KBM-7 (cell line): ENCODE measurements around the gene GRIA4.
"Not testable (repeated sequence)": the region's sequence is repeated elsewhere in the genome, so short reads cannot be mapped to it uniquely, and the experiment has no call there.

Experiments
- DNase-seq: peaks from one replicate; pipeline ENCODE4 v3.0.0-alpha.2; 2015
- in situ Hi-C: fragments of 300-500 bp; cut with MboI; formaldehyde crosslinking; loops from 2 replicates; pipeline ENCODE4 v1.14.3; 2020; ENCODE audit warnings: low sequenced_read_pairs, low pct_unique_long_range_greater_than_20kb, mixed read lengths

GRIA4 gene

DNA sequence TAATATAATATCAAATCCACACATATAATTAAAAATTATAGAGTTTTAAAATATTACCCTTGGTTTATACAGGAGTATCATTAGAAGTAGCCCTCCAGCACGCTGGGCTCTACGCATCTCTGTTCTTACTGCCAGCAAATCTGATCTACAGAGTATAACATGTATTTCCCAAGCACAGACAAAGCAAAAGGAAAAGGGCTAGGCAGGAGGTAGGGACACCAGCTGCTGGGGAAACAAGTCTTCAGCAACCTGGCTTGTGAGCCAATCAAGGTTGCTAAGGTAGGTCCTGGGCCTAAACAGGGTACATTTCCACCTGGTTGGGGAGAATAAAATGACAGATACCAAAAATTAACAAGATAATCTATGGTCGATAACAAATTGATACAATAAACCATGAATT lies 163.6 kb downstream of the GRIA4 start:
- in situ Hi-C loops, DNase-seq: not testable (repeated sequence)

DNA sequence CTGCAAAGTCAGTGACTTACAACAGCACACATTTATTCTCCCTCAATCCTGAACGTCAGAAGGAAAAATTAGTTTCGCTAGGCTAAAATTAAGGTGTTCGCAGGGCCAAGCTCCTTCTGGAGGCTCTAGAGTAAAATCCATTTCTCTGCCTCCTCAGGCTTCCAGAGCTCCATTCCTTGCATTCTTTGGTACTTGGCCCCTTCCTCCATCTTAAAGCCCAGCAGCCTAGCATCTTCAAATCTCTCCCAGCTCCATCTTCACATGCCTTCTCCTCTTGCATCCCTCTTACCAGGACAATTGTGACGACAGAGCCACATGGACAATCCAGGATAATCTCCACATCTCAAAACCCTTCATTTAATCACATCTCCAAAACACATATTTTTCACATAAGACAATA lies 165.0 kb downstream of the GRIA4 start:
- in situ Hi-C loops: no loop called here

DNA sequence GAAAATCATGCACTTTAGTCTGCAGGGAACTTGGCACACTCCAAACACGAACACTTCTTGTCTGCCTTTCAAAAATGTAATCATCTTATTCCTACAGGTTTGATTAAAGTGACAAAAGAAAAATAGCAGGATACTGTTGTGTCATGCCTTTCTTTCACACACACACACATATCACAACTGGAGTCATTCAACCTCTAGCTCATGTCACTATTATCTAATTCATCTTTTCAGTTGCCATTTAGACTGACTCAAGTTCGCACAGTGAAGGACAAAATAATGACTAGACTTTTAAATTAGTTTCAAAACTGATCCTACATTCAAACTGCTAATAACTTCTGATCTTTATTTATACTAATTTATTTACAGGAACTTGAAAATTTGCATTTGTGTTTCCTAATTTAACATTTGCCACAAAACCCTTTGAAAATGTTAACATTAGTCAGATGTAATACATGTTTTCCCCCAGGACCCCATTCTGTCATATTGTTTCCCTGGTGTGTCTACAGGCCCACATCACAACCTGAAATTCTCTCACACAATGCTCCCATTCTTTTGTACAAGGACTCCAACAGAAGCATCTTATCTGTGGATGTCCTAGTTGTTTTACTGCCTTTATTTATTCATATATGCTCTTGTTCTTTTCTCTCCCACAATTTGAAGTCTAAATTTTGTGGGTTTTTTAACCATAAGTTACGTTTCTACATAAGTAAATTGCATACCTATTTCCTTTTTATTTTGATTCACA lies 171.1 kb downstream of the GRIA4 start:
- DNase-seq: no peak
- in situ Hi-C loops: no loop called here

More for the DNA sequence above, 165.0 kb downstream of the GRIA4 start:
- DNase-seq: no peak

- no peak for DNase-seq
- in situ Hi-C loops: no loop called here
Measured at GRCh38 chr11:105781807-105782206, 171.9 kb downstream of the GRIA4 start.

DNA sequence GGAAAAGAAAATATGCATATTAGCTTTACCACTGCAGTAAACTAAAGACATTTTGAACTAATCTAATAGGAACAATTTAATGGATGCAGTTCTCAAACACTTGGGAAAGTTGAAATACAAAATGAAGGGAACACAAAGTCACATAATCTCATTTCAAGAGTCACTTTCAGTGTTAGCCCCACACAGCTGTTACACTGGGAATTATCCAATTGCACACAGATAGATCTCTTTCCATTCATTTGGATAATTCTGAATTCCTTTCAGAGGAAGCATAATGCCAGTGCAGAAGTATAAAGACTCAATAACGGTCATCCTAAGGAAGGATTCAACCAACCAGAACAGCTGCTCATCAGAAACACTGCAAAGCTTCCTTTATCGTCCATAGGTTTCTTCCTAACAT lies 173.3 kb downstream of the GRIA4 start:
- in situ Hi-C loops: no loop called here
- DNase-seq: no peak

DNA sequence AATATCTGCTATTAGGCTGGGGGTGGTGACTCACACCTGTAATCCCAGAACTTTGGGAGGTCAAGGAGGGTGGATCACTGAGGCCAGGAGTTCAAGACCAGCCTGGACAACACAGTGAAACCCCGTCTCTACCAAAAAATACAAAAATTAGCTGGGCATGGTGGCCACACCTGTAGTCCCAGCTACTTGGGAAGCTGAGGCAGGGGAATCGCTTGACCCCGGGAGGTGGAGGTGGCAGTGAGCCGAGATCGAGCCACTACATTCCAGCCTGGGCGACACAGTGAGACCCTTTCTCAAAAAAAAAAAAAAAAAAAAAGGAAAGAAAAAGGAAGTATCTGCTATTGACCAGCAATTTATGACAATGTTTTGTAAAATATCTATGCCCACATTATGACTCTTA lies 176.0 kb downstream of the GRIA4 start:
- in situ Hi-C loops, DNase-seq: not testable (repeated sequence)

GRCh38 chr11:105786741-105787140 lies 176.9 kb downstream of the GRIA4 start:
- in situ Hi-C loops: no loop called here
- DNase-seq: no peak

- no peak for DNase-seq
- in situ Hi-C loops: no loop called here
Measured at GRCh38 chr11:105789579-105790420, 179.9 kb downstream of the GRIA4 start.

DNA sequence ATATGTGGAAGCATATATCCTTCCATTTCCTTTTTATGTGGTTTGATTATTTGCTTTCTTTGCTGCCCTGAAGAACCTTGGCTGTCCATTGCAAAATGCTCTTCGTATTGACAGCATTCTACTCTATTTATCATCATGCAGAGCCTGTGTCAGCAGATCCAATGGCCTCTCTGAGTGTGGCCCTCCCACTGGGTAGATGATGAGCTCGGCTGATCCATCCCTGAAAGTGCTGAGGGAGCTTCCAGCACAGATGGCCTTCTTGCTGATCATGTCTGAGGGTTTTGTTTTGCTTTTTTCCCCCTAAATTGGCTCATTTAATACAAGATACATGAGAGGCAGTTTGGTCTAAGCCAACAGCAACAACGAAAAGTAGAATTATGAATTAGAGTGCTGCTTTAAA lies 181.0 kb downstream of the GRIA4 start:
- in situ Hi-C loops: no loop called here
- DNase-seq: no peak

DNA sequence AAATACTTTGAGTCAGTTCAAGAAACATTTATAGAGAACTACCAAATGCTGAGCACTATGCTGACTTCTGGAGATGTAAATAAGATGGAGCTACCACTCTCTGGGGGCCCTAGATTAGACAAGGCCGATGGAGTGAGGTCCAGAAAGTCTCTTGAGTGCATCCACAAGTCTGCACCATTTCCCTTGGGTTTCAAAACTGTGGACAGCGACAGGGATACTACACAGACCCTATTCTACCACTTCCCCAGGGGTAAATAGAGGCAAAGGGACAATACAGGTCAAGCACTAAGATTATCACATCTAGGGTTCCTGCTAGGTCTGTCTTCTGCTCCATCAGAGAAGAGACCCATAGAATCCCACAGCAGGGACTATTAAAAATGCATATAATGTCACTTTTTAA lies 183.2 kb downstream of the GRIA4 start:
- no peak for DNase-seq
- in situ Hi-C loops: no loop called here

- in situ Hi-C loops: no loop called here
- no peak for DNase-seq
Measured at GRCh38 chr11:105799263-105799662, 189.4 kb downstream of the GRIA4 start.

DNA sequence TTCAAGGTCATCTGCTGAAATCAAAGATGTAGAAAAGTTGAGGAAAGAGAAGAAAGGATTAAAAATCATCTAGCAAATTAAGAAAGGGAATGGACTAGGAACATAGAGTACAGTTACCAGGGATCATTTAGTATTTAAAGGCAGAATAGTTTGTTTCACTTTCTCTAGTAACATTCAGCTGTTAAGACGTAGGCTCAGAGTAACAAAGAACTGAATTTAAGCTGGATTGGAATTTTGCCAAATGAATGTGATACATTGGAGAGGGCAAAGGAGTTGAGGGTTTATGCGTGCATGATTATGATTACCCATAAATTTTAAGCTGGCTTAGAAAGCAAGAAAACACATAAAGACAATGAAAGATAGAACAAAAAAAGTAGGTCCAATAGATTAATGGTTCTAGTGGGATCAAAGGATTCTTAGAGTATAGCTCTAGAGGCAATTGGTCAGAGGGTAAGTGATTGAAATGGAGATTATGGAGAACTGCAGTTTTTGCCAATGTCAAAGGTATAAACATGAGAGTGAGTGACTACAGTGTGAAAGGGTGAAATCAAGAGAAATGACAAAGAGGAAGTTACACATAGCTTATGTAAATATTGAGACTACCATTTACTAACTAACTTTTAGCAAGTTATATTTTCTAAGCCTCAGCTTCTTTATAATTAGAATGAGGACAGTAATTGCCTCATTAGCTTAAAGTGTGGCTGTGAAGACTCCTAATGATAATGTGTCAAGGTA lies 190.0 kb downstream of the GRIA4 start:
- DNase-seq: no peak
- in situ Hi-C loops: no loop called here

GRCh38 chr11:105802390-105802789 lies 192.5 kb downstream of the GRIA4 start:
- no peak for DNase-seq
- in situ Hi-C loops: no loop called here

- in situ Hi-C loops: no loop called here
- no peak for DNase-seq
Measured at GRCh38 chr11:105811242-105811641, 201.4 kb downstream of the GRIA4 start.

GRCh38 chr11:105821372-105821771 lies 211.5 kb downstream of the GRIA4 start:
- in situ Hi-C loops: no loop called here
- no peak for DNase-seq

DNA sequence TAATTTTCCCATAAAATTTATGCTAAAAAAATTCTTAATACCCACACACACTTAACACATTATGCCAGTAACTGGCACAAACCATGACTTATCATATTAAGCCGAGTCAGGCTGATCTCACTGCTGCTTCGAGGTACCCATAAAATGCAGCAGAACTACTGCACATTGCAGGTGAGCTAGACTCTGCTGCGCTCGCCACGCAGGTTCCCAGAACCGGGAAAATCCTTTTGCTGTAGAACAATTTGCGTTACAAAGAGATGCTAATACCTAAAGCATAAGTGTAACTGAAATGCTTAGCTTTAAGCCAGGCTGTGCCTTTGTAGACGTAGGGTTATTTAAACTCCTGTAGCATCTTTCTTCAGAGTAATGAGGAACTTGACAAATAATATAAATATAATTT lies 211.9 kb downstream of the GRIA4 start:
- no peak for DNase-seq
- in situ Hi-C loops: no loop called here

- no peak for DNase-seq
- in situ Hi-C loops: no loop called here
Measured at GRCh38 chr11:105823495-105824033, 213.7 kb downstream of the GRIA4 start.

DNA sequence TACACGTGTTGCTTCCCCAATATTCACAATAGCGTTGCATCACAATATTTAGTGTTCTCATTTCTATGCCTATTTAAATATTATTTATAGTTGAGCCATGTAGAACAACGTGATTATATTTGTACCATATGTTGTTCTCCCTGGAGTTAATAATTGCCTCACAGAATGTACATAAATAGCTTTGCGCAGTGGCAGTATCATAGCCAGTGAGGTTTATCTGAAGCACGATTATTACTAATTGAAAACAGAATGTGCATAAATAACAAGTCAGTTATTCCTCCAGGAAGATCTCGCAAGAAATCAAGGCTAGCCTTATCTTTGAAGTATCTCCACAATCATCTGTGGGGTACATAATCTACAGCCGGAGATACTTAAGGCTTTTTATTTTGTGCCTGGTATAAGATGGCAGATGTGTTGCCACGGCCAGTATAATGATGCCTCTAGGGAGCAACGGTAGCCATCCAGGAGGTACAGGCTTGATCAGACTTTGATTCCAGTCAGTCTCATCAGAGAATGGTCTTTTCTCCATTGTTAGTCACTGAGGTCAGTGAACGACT lies 214.7 kb downstream of the GRIA4 start:
- no peak for DNase-seq
- in situ Hi-C loops: no loop called here

- in situ Hi-C loops: no loop called here
Measured at GRCh38 chr11:105825141-105825540, 215.3 kb downstream of the GRIA4 start.

More at GRCh38 chr11:105825141-105825540, 215.3 kb downstream of the GRIA4 start:
- no peak for DNase-seq
